ENCODE results near the gene HPS1.

HPS1 gene

DNA sequence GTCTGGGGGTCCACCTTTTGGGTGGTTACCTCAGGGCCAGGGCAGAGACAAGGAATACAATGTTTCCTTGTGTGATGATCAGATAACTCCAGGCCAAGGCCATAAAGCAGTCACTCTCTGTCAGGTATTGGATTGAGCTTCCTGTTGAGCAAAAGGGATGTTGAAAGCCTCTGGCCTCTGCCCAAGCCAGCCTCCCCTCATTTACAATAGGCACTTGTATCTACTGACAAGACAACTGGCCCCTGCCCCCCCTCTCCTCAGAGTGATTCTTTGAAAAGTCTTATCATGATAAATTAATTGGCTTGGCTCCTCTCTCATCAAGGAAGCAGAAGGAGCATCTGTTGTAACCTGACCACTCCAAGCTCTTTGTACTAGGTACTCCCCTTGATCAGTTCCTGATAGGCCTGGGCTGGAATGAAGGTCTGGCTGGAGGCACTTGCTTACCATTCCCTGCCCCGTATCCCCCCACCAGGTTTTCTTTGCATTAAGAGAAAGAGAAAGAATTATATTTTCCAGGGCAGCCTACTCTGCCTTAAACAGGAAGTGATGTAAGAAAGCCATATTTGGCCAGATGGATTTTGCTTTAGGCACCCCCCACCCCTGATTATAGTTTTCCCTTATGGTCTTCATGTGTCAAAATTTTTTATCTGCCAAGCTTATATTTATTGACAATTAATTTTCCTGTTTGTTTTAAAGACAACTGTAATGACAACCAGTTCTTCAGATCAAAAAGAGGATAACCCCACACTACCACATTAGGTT, 42.1 kb upstream of the HPS1 start:
- no peak overlapping the region for H3K4me3 ChIP-seq (ENCODE audit: low read length in 2 of 2)
- H2BK120ac ChIP-seq (ENCODE audit: low read depth, low read length), result no peak overlapping the region
- no peak overlapping the region for H3K14ac ChIP-seq (ENCODE audit: low read length)
- no peak overlapping the region for H2AK5ac ChIP-seq (ENCODE audit: low read depth, low read length)
- no peak overlapping the region for H3K4ac ChIP-seq (ENCODE audit: low read length)
- H3K36me3 ChIP-seq (replicated peaks in 1 of 2; ENCODE audit: control insufficient read depth in 2 of 2, insufficient read depth in 2 of 2, low read length in 2 of 2), result peaks cover 0 to 2% of the 10 kb centered on the region in 2 donors
- H3K9ac ChIP-seq (ENCODE audit: low read depth, low read length, poor library complexity), result no peak overlapping the region
- DNase-seq (ENCODE audit: low spot score), result no peak
- H3K9me3 ChIP-seq (replicated peaks in 1 of 2; ENCODE audit: control insufficient read depth in 2 of 2, insufficient read depth in 1 of 2, low read depth in 1 of 2, low read length in 2 of 2), result no peaks in the 10 kb centered on the region
- H4K91ac ChIP-seq (ENCODE audit: low read depth, low read length, poor library complexity), result no peak overlapping the region
- no peak overlapping the region for H3K4me2 ChIP-seq (ENCODE audit: insufficient read depth, low read length, poor library complexity, severe bottlenecking)
- no peak overlapping the region for H2BK5ac ChIP-seq (ENCODE audit: low read length)
- no peaks in the 10 kb centered on the region for H3K27me3 ChIP-seq (ENCODE audit: control insufficient read depth in 3 of 3, insufficient read depth in 3 of 3, low read depth in 1 of 3, low read length in 3 of 3)
- H3K23ac ChIP-seq (ENCODE audit: low read depth, low read length, poor library complexity), result no peak overlapping the region
- H3K27ac ChIP-seq (replicated peaks; ENCODE audit: low read length), result no peak overlapping the region
- no peak overlapping the region for H4K8ac ChIP-seq (ENCODE audit: low read depth, low read length)
- H2BK12ac ChIP-seq (ENCODE audit: low read length), result no peak overlapping the region
- peaks cover 0 to 2% of the 10 kb centered on the region in 2 donors for H3K4me1 ChIP-seq (ENCODE audit: control insufficient read depth in 2 of 2, insufficient read depth in 1 of 2, low read depth in 1 of 2, low read length in 2 of 2)
- WGBS, 2 donors (ENCODE audit: extremely low coverage in 2 of 2, insufficient read length in 2 of 2, insufficient replicate concordance in 1 of 2), result no CpG with 5 or more reads among the region's 1 CpG
- H2AFZ ChIP-seq (ENCODE audit: low read length), result no peak overlapping the region
- H2BK15ac ChIP-seq (ENCODE audit: low read length), result no peak overlapping the region
- no peak overlapping the region for H3K18ac ChIP-seq (ENCODE audit: low read length)
- H3K79me1 ChIP-seq (ENCODE audit: low read depth, low read length), result no peaks in the 10 kb centered on the region

DNA sequence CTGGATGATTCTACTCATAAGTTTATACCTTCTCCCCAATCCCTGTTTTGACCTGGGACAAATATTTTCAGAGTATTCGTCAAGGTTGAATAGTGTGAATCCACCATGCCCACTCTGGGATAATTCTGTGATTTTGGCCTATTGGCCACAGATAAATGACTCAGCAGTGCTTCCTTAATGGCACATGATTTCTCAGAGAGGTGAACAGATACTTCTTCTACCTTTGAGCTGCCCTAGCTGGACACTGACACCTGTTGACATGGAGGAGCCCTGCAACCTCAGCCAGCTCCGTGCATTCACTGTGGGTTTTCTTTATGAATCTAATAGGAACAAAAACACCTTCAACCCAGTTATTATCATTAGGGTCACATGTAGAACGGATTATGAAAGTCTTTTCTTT, 40.9 kb upstream of the HPS1 start:
- Histone ChIP-seq H2AFZ (ENCODE audit: low read length) (no peak overlapping the region), H3K4me2 (ENCODE audit: insufficient read depth, low read length, poor library complexity, severe bottlenecking) (no peak overlapping the region), H2BK120ac (ENCODE audit: low read depth, low read length) (no peak overlapping the region), H2AK5ac (ENCODE audit: low read depth, low read length) (no peak overlapping the region), H3K23ac (ENCODE audit: low read depth, low read length, poor library complexity) (no peak overlapping the region), H3K9ac (ENCODE audit: low read depth, low read length, poor library complexity) (no peak overlapping the region), H3K27ac (replicated peaks; ENCODE audit: low read length) (no peak overlapping the region), H2BK5ac (ENCODE audit: low read length) (no peak overlapping the region), H3K79me1 (ENCODE audit: low read depth, low read length) (no peaks in the 10 kb centered on the region), H2BK12ac (ENCODE audit: low read length) (no peak overlapping the region), H3K27me3 (ENCODE audit: control insufficient read depth in 3 of 3, insufficient read depth in 3 of 3, low read depth in 1 of 3, low read length in 3 of 3) (no peaks in the 10 kb centered on the region), H2BK15ac (ENCODE audit: low read length) (no peak overlapping the region), H3K4ac (ENCODE audit: low read length) (no peak overlapping the region), H4K91ac (ENCODE audit: low read depth, low read length, poor library complexity) (no peak overlapping the region), H4K8ac (ENCODE audit: low read depth, low read length) (no peak overlapping the region), H3K36me3 (replicated peaks in 1 of 2; ENCODE audit: control insufficient read depth in 2 of 2, insufficient read depth in 2 of 2, low read length in 2 of 2) (peaks cover 0 to 2% of the 10 kb centered on the region in 2 donors), H3K14ac (ENCODE audit: low read length) (no peak overlapping the region), H3K18ac (ENCODE audit: low read length) (no peak overlapping the region), H3K4me3 (ENCODE audit: low read length in 2 of 2) (no peak overlapping the region), H3K4me1 (ENCODE audit: control insufficient read depth in 2 of 2, insufficient read depth in 1 of 2, low read depth in 1 of 2, low read length in 2 of 2) (peaks cover 0 to 2% of the 10 kb centered on the region in 2 donors), H3K9me3 (replicated peaks in 1 of 2; ENCODE audit: control insufficient read depth in 2 of 2, insufficient read depth in 1 of 2, low read depth in 1 of 2, low read length in 2 of 2) (no peaks in the 10 kb centered on the region)
- no CpG with 5 or more reads among the region's 3 CpGs for WGBS, 2 donors (ENCODE audit: extremely low coverage in 2 of 2, insufficient read length in 2 of 2, insufficient replicate concordance in 1 of 2)
- no peak for DNase-seq (ENCODE audit: low spot score)

DNA sequence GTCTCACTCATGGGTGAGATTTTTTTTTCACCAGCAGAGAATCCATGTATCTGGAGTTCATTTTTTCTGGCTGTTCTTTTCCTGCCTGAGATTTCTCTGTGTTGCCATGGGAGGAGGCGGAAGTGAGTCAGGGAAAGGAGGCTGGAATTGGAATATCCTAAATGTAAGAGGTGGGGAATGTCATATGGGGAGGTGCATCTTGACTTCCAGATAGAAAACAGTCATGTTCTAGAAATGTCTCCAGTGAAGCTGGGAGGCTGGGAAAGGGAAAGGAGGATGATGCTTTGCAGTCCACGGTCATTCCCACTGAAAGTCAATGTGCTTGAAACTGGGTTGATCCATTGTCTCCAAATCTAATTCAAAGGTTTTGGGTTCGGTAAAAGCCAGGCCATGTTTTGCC, 39.7 kb upstream of the HPS1 start:
- no peak overlapping the region for H2AK5ac ChIP-seq (ENCODE audit: low read depth, low read length)
- H4K8ac ChIP-seq (ENCODE audit: low read depth, low read length), result no peak overlapping the region
- peaks cover 0 to 2% of the 10 kb centered on the region in 2 donors for H3K4me1 ChIP-seq (ENCODE audit: control insufficient read depth in 2 of 2, insufficient read depth in 1 of 2, low read depth in 1 of 2, low read length in 2 of 2)
- H2BK120ac ChIP-seq (ENCODE audit: low read depth, low read length), result no peak overlapping the region
- no peak for DNase-seq (ENCODE audit: low spot score)
- H3K9ac ChIP-seq (ENCODE audit: low read depth, low read length, poor library complexity), result no peak overlapping the region
- H3K14ac ChIP-seq (ENCODE audit: low read length), result no peak overlapping the region
- no peak overlapping the region for H3K4me2 ChIP-seq (ENCODE audit: insufficient read depth, low read length, poor library complexity, severe bottlenecking)
- no peaks in the 10 kb centered on the region for H3K27me3 ChIP-seq (ENCODE audit: control insufficient read depth in 3 of 3, insufficient read depth in 3 of 3, low read depth in 1 of 3, low read length in 3 of 3)
- no peak overlapping the region for H3K18ac ChIP-seq (ENCODE audit: low read length)
- no peak overlapping the region for H3K23ac ChIP-seq (ENCODE audit: low read depth, low read length, poor library complexity)
- no peaks in the 10 kb centered on the region for H3K79me1 ChIP-seq (ENCODE audit: low read depth, low read length)
- no peaks in the 10 kb centered on the region for H3K9me3 ChIP-seq (replicated peaks in 1 of 2; ENCODE audit: control insufficient read depth in 2 of 2, insufficient read depth in 1 of 2, low read depth in 1 of 2, low read length in 2 of 2)
- no CpG with 5 or more reads among the region's 3 CpGs for WGBS, 2 donors (ENCODE audit: extremely low coverage in 2 of 2, insufficient read length in 2 of 2, insufficient replicate concordance in 1 of 2)
- no peak overlapping the region for H3K27ac ChIP-seq (replicated peaks; ENCODE audit: low read length)
- no peak overlapping the region for H2AFZ ChIP-seq (ENCODE audit: low read length)
- no peak overlapping the region for H2BK12ac ChIP-seq (ENCODE audit: low read length)
- peaks cover 0 to 2% of the 10 kb centered on the region in 2 donors for H3K36me3 ChIP-seq (replicated peaks in 1 of 2; ENCODE audit: control insufficient read depth in 2 of 2, insufficient read depth in 2 of 2, low read length in 2 of 2)
- no peak overlapping the region for H2BK15ac ChIP-seq (ENCODE audit: low read length)
- H3K4me3 ChIP-seq (ENCODE audit: low read length in 2 of 2), result no peak overlapping the region
- H4K91ac ChIP-seq (ENCODE audit: low read depth, low read length, poor library complexity), result no peak overlapping the region
- no peak overlapping the region for H3K4ac ChIP-seq (ENCODE audit: low read length)
- H2BK5ac ChIP-seq (ENCODE audit: low read length), result no peak overlapping the region

DNA sequence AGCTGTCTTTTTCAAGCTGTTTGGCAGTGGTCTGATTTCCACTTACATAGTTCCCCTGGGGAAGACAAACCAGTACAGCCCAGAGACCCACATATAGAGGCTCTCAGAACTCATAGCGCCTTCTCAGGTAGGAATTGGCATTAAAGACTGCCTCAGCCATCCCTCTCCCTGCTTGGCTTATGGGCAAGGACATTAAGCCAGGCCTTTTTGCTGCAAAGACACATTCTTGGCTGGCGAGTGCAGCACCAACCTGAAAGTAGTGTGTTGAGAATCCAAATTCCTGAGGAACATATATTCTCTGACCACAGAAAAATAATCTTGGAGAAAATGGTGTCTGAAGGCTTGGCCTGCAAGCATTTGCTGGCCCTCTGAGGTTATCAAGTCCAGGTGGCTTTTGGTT, 39.2 kb upstream of the HPS1 start:
- Histone ChIP-seq H2AK5ac (ENCODE audit: low read depth, low read length) (no peak overlapping the region), H4K91ac (ENCODE audit: low read depth, low read length, poor library complexity) (no peak overlapping the region), H3K14ac (ENCODE audit: low read length) (no peak overlapping the region), H3K23ac (ENCODE audit: low read depth, low read length, poor library complexity) (no peak overlapping the region), H4K8ac (ENCODE audit: low read depth, low read length) (no peak overlapping the region), H3K9me3 (replicated peaks in 1 of 2; ENCODE audit: control insufficient read depth in 2 of 2, insufficient read depth in 1 of 2, low read depth in 1 of 2, low read length in 2 of 2) (no peaks in the 10 kb centered on the region), H3K27me3 (ENCODE audit: control insufficient read depth in 3 of 3, insufficient read depth in 3 of 3, low read depth in 1 of 3, low read length in 3 of 3) (no peaks in the 10 kb centered on the region), H3K79me1 (ENCODE audit: low read depth, low read length) (no peaks in the 10 kb centered on the region), H2AFZ (ENCODE audit: low read length) (no peak overlapping the region), H2BK12ac (ENCODE audit: low read length) (no peak overlapping the region), H2BK120ac (ENCODE audit: low read depth, low read length) (no peak overlapping the region), H2BK15ac (ENCODE audit: low read length) (no peak overlapping the region), H3K4me2 (ENCODE audit: insufficient read depth, low read length, poor library complexity, severe bottlenecking) (no peak overlapping the region), H3K36me3 (replicated peaks in 1 of 2; ENCODE audit: control insufficient read depth in 2 of 2, insufficient read depth in 2 of 2, low read length in 2 of 2) (peaks cover 0 to 2% of the 10 kb centered on the region in 2 donors), H3K27ac (replicated peaks; ENCODE audit: low read length) (no peak overlapping the region), H2BK5ac (ENCODE audit: low read length) (no peak overlapping the region), H3K4me3 (ENCODE audit: low read length in 2 of 2) (no peak overlapping the region), H3K4me1 (ENCODE audit: control insufficient read depth in 2 of 2, insufficient read depth in 1 of 2, low read depth in 1 of 2, low read length in 2 of 2) (peaks cover 0 to 2% of the 10 kb centered on the region in 2 donors), H3K18ac (ENCODE audit: low read length) (no peak overlapping the region), H3K9ac (ENCODE audit: low read depth, low read length, poor library complexity) (no peak overlapping the region), H3K4ac (ENCODE audit: low read length) (no peak overlapping the region)
- no CpG with 5 or more reads among the region's 2 CpGs for WGBS, 2 donors (ENCODE audit: extremely low coverage in 2 of 2, insufficient read length in 2 of 2, insufficient replicate concordance in 1 of 2)
- DNase-seq (ENCODE audit: low spot score), result no peak

Data from neuronal stem cell (in vitro differentiated cells).